ENCODE data around the gene TRIM28.

TRIM28 gene

GRCh38 chr19:58579473-58580142 lies 35.7 kb downstream of the TRIM28 start:
- no peak overlapping the region for H3K4me3 ChIP-seq (ENCODE audit: low read depth, low read length)
- DNase-seq (ENCODE audit: low read depth) = no peak
- no peak for TF ChIP-seq CTCF (conservative IDR thresholded peaks at IDR 0.05; ENCODE audit: low read depth, low read length)

- H3K4me3 ChIP-seq (ENCODE audit: low read depth, low read length) = no peak overlapping the region
- peak; percentile 96 for TF ChIP-seq CTCF (conservative IDR thresholded peaks at IDR 0.05; ENCODE audit: low read depth, low read length)
- peak; percentile 94 for DNase-seq (ENCODE audit: low read depth)
These were observed 37.6 kb downstream of the TRIM28 start for GRCh38 chr19:58581227-58582141.

GRCh38 chr19:58582985-58583384 lies 39.1 kb downstream of the TRIM28 start:
- no peak for TF ChIP-seq CTCF (conservative IDR thresholded peaks at IDR 0.05; ENCODE audit: low read depth, low read length)
- no peak for DNase-seq (ENCODE audit: low read depth)
- no peak overlapping the region for H3K4me3 ChIP-seq (ENCODE audit: low read depth, low read length)

GRCh38 chr19:58584498-58585441 lies 40.9 kb downstream of the TRIM28 start:
- no peak for DNase-seq (ENCODE audit: low read depth)
- TF ChIP-seq CTCF (conservative IDR thresholded peaks at IDR 0.05; ENCODE audit: low read depth, low read length) = no peak
- no peak overlapping the region for H3K4me3 ChIP-seq (ENCODE audit: low read depth, low read length)

GRCh38 chr19:58585442-58586132 lies 41.7 kb downstream of the TRIM28 start:
- no peak for DNase-seq (ENCODE audit: low read depth)
- no peak overlapping the region for H3K4me3 ChIP-seq (ENCODE audit: low read depth, low read length)
- no peak for TF ChIP-seq CTCF (conservative IDR thresholded peaks at IDR 0.05; ENCODE audit: low read depth, low read length)

- no peak for TF ChIP-seq CTCF (conservative IDR thresholded peaks at IDR 0.05; ENCODE audit: low read depth, low read length)
- DNase-seq (ENCODE audit: low read depth) = no peak
- no peak overlapping the region for H3K4me3 ChIP-seq (ENCODE audit: low read depth, low read length)
These were observed 42.4 kb downstream of the TRIM28 start for GRCh38 chr19:58586133-58586765.

Data from choroid plexus epithelial cell (primary cell).